Tibial nerve (tissue), 4 donors: ENCODE measurements around the gene FBXW9. TPM values are rescaled to one million over a fixed set of nuclear protein-coding genes. Genes with fewer than 3 reads are reported as not detected.
"Not testable (repeated sequence)": the region's sequence is repeated elsewhere in the genome, so short reads cannot be mapped to it uniquely, and the experiment has no call there.

Experiments
- DNase-seq, 2 donors: peaks; one replicate each; pipeline ENCODE4 v3.0.0-alpha.2; 2019; ENCODE audit warnings: low spot score in 2 of 2
- H3K27ac ChIP-seq, 4 donors: fragments of 200-600 bp; sonication (generic) in 3 of 4; one replicate each; pipeline ENCODE4 v1.5.1; 2017 to 2019; ENCODE audit warnings: mild to moderate bottlenecking in 1 of 4
- H3K27me3 ChIP-seq, 2 donors: fragments of 200-600 bp; sonication (generic) in 1 of 2; one replicate each; pipeline versions ENCODE4 v1.5.1 to v1.6.0; 2017 to 2019
- H3K36me3 ChIP-seq, 3 donors: fragments of 200-600 bp; sonication (generic); one replicate each; pipeline ENCODE4 v1.5.1; 2018 to 2019
- H3K4me1 ChIP-seq, 4 donors: fragments of 200-600 bp; sonication (generic) in 3 of 4; one replicate each; pipeline ENCODE4 v1.5.1; 2017 to 2019
- H3K4me3 ChIP-seq, 4 donors: fragments of 200-600 bp; sonication (generic) in 3 of 4; one replicate each; pipeline ENCODE4 v1.5.1; 2017 to 2019; ENCODE audit warnings: mild to moderate bottlenecking in 1 of 4, moderate library complexity in 1 of 4
- H3K9me3 ChIP-seq, 4 donors: fragments of 200-600 bp; sonication (generic) in 3 of 4; one replicate each; pipeline ENCODE4 v1.5.1; 2017 to 2019
- EP300 ChIP-seq, 2 donors: sonication (generic); formaldehyde crosslinking; IDR thresholded peaks; one replicate each; pipeline ENCODE4 v1.6.1; 2017; ENCODE audit warnings: antibody characterized with exemption in 2 of 2, mild to moderate bottlenecking in 1 of 2
- POLR2A ChIP-seq, 2 donors: fragments of 450-650 bp; IDR thresholded peaks; one replicate each; pipeline ENCODE4 v1.6.1; 2017; ENCODE audit warnings: antibody characterized with exemption in 2 of 2, mild to moderate bottlenecking in 2 of 2, moderate library complexity in 2 of 2
- WGBS, 2 donors: methylation state at CpG; one replicate each; pipeline ENCODE4 v1.1.5; 2018; 5-methylcytosine and 5-hydroxymethylcytosine counted together
- total RNA-seq, 4 donors: library from RNA; depleted of rRNA; stranded (reverse); fragments of >200 nt; gene quantifications; one replicate each; pipeline ENCODE4 v1.1.0, GENCODE V29; 2016
- TF ChIP-seq, protein P1 (sequence below), 5 experiments: fragments of 200-600 bp in 3 of 5; fragments of 450-650 bp in 2 of 5; sonication (generic) in 3 of 5; IDR thresholded peaks; one replicate each; pipeline ENCODE4 v1.5.1; 2016 to 2019; ENCODE audit warnings: antibody characterized with exemption in 5 of 5, mild to moderate bottlenecking in 3 of 5, moderate library complexity in 2 of 5

The FBXW9 gene
- total RNA-seq, 4 donors from 2014 or later: 1.2 to 7.5 (median 5.7) TPM

DNA sequence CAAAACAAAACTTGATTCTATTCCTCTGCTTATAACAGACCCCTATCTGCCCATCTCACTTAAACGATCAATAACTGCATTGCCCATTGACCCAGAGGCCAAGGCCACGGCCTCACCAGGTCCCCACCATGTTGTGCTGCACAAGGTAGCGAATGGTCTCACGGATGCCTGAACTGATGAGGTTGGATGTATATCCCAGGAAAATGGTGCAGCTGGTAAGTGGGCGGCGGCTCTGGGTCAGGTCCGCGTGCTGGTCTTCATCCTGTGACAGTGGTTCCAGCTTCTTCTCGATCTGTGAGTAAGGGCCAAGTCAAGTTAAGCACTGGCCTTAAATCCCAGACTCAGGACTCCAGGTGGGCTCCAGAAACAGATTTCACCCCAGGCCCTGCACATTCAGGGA is 16.4 kb downstream of the FBXW9 start:
- no peak overlapping the region for H3K4me3 ChIP-seq
- DNase-seq: no peak
- WGBS, 2 donors: 91 to 94% methylated on average over 9 of the region's 9 CpGs
- no peak overlapping the region for H3K27ac ChIP-seq
- TF ChIP-seq, protein P1, sequence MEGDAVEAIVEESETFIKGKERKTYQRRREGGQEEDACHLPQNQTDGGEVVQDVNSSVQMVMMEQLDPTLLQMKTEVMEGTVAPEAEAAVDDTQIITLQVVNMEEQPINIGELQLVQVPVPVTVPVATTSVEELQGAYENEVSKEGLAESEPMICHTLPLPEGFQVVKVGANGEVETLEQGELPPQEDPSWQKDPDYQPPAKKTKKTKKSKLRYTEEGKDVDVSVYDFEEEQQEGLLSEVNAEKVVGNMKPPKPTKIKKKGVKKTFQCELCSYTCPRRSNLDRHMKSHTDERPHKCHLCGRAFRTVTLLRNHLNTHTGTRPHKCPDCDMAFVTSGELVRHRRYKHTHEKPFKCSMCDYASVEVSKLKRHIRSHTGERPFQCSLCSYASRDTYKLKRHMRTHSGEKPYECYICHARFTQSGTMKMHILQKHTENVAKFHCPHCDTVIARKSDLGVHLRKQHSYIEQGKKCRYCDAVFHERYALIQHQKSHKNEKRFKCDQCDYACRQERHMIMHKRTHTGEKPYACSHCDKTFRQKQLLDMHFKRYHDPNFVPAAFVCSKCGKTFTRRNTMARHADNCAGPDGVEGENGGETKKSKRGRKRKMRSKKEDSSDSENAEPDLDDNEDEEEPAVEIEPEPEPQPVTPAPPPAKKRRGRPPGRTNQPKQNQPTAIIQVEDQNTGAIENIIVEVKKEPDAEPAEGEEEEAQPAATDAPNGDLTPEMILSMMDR (IDR thresholded peaks at IDR 0.05): no peak
- TF ChIP-seq EP300 (IDR thresholded peaks at IDR 0.05) (no peak), POLR2A (IDR thresholded peaks at IDR 0.05) (no peak)
- no peaks in the 10 kb centered on the region for H3K27me3 ChIP-seq
- H3K9me3 ChIP-seq: no peaks in the 10 kb centered on the region
- H3K36me3 ChIP-seq: peaks cover 5 to 51% (median 7%) of the 10 kb centered on the region in 3 donors
- H3K4me1 ChIP-seq: peaks cover 0 to 32% (median 4%) of the 10 kb centered on the region in 4 donors

DNA sequence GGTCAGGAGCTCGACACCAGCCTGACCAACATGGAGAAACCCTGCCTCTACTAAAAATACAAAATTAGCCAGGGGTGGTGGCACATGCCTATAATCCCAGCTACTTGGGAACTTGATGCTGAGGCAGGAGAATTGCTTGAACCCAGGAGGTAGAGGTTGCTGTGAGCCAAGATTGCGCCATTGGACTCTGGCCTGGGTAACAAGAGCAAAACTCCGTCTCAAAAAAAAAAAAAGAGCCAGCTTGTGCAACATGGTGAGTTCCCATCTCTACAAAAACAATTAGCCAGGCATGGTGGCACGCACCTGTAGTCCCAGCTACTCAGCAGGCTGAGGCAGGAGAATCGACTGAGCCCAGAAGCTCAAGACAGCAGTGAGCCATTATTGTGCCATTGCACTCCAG is 18.4 kb downstream of the FBXW9 start:
- not testable (repeated sequence) for H3K27ac ChIP-seq, H3K4me3 ChIP-seq, H3K9me3 ChIP-seq, H3K27me3 ChIP-seq, DNase-seq
- WGBS, 2 donors: 88 to 93% methylated on average over 5 of the region's 5 CpGs
- Histone ChIP-seq H3K4me1 (peaks cover 0 to 32% (median 4%) of the 10 kb centered on the region in 4 donors), H3K36me3 (peaks cover 10 to 71% (median 10%) of the 10 kb centered on the region in 3 donors)

DNA sequence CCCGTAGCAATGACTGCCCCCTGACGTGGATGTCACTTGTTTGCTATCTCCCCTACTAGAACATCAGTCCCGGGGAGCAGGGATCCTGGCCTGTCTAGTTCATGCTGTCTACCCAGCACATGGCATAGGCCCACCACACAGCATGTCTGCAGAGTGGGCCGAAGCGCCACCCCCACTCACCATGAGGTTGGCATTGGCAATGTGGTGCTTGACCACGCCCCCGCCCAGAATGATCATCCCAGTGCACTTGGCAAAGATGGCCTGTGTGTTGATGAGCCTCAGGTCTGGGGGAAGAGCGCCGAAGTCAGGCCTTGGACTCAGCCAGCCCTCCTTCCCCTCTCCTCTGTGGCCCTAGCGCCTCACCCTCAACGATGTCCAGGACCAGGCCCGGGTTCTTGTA is 19.5 kb downstream of the FBXW9 start:
- Histone ChIP-seq H3K4me3 (no peak overlapping the region), H3K9me3 (no peaks in the 10 kb centered on the region), H3K27ac (no peak overlapping the region), H3K4me1 (peaks cover 0 to 28% (median 2%) of the 10 kb centered on the region in 4 donors), H3K36me3 (peaks cover 10 to 82% (median 10%) of the 10 kb centered on the region in 3 donors), H3K27me3 (no peaks in the 10 kb centered on the region)
- no peak for DNase-seq
- WGBS, 2 donors: 85 to 88% methylated on average over 10 to 11 of the region's 12 CpGs
- TF ChIP-seq POLR2A (IDR thresholded peaks at IDR 0.05): no peak
- TF ChIP-seq, protein P1 (IDR thresholded peaks at IDR 0.05): no peak
- TF ChIP-seq EP300 (IDR thresholded peaks at IDR 0.05): no peak

DNA sequence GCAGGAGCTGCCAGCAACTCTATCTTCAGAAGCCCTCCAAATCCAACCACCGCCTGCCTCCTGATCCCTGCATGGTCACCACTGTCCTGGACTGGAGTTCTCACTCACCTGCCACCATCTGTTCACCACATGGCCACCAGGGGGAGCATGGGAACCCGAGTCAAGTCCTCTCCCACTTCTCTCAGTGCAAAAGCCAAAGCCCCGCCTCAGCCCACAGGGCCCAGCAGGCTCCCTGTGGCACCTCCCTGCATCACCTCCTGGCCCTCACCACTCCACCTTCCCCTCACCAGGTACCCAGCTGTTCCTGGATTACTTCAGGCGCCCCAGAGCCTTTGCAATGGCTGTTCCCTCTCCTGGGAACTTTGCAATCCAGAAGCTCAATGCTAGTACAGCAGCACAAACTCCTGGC is 20.0 kb downstream of the FBXW9 start:
- Histone ChIP-seq H3K27ac (no peak overlapping the region), H3K27me3 (no peaks in the 10 kb centered on the region), H3K9me3 (no peaks in the 10 kb centered on the region), H3K4me1 (peaks cover 0 to 28% (median 2%) of the 10 kb centered on the region in 4 donors), H3K4me3 (no peak overlapping the region), H3K36me3 (peaks cover 10 to 86% (median 10%) of the 10 kb centered on the region in 3 donors)
- DNase-seq: peak; percentile 70 to 88
- WGBS, 2 donors: 8 to 27% methylated on average over 4 of the region's 4 CpGs
- TF ChIP-seq, protein P1 (IDR thresholded peaks at IDR 0.05): peak; percentile 76 to 86 (median 79)
- no peak for TF ChIP-seq POLR2A (IDR thresholded peaks at IDR 0.05)

DNA sequence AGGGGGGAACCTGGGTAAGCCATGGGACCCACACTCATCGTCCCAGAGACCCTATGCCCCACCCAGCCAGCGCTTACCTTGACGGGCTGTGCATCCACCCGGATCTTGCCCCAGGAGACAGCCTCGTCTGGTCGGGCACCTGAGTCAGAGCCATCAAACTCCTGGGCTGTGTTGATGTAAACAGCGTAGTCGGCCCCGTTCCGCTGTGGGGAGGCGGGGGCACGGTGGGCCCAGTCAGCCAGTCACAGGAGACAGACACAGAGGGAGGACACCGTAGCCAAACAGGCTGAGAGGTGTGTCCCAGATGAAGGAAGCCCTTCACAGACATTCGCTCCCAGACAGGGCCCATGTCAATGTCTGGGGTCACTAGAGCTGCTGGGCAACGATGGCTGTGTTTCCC is 20.5 kb downstream of the FBXW9 start:
- Histone ChIP-seq H3K4me3 (no peak overlapping the region), H3K27ac (no peak overlapping the region), H3K9me3 (no peaks in the 10 kb centered on the region), H3K4me1 (peaks cover 0 to 30% (median 2%) of the 10 kb centered on the region in 4 donors), H3K27me3 (no peaks in the 10 kb centered on the region), H3K36me3 (peaks cover 10 to 87% (median 10%) of the 10 kb centered on the region in 3 donors)
- no peak for TF ChIP-seq POLR2A (IDR thresholded peaks at IDR 0.05)
- no peak for TF ChIP-seq EP300 (IDR thresholded peaks at IDR 0.05)
- TF ChIP-seq, protein P1 (IDR thresholded peaks at IDR 0.05): no peak
- no peak for DNase-seq
- WGBS, 2 donors: 88 to 95% methylated on average over 10 to 13 of the region's 15 CpGs

DNA sequence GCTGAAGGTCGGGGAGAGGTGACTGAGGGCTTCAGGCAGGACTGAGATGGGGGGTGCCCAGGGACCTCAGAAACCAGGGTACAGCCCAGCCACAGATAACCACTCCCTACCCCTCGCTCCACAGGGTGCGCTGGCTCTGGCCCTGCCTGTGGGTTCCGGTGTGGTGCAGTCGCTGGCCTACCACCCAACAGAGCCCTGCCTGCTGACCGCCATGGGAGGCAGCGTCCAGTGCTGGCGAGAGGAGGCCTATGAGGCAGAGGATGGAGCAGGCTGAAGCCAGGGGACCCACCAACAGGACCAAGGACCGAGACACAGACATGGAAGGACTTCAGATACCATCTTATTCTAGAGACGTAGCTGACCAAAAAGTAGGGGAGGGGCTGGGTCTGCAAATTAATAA is 21.0 kb downstream of the FBXW9 start:
- WGBS, 2 donors: 85 to 90% methylated on average over 6 to 10 of the region's 10 CpGs
- Histone ChIP-seq H3K4me1 (peaks cover 0 to 30% (median 8%) of the 10 kb centered on the region in 4 donors), H3K27me3 (no peaks in the 10 kb centered on the region), H3K36me3 (peaks cover 10 to 87% (median 10%) of the 10 kb centered on the region in 3 donors), H3K27ac (no peak overlapping the region), H3K9me3 (no peaks in the 10 kb centered on the region), H3K4me3 (no peak overlapping the region)
- TF ChIP-seq, protein P1 (IDR thresholded peaks at IDR 0.05): no peak
- TF ChIP-seq EP300 (IDR thresholded peaks at IDR 0.05): no peak
- TF ChIP-seq POLR2A (IDR thresholded peaks at IDR 0.05): no peak
- no peak for DNase-seq
